Measurements from ENCODE around the gene ZNF804A.

ZNF804A gene

GRCh38 chr2:184727813-184728212 is 129.5 kb downstream of the ZNF804A start:
- TF ChIP-seq CTCF (conservative IDR thresholded peaks at IDR 0.05; ENCODE audit: low read depth, low read length): no peak
- no peak overlapping the region for H3K4me3 ChIP-seq (ENCODE audit: low read depth, low read length)
- DNase-seq (ENCODE audit: low read depth): no peak

DNA sequence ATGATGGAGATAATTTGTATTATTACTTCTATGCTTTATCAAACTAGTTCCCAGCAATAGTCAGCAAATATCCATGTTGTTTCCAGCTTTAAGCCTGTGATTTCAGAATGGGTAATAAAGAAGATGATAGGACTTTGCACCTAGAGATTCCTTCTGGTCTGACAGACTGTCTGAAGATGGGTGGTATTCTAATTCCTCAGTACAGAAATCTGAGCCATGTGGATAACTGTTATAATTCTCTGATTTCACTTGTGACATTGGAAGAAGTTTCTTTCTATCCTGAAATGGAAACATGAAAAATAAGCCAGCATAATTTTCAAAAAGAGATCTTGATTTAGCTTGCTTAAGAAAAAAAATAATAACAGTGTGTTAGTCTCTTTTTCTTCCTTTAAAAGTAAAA is 130.1 kb downstream of the ZNF804A start:
- TF ChIP-seq CTCF (conservative IDR thresholded peaks at IDR 0.05; ENCODE audit: low read depth, low read length): no peak
- no peak for DNase-seq (ENCODE audit: low read depth)

GRCh38 chr2:184729581-184729980 is 131.3 kb downstream of the ZNF804A start:
- DNase-seq (ENCODE audit: low read depth): no peak
- no peak for TF ChIP-seq CTCF (conservative IDR thresholded peaks at IDR 0.05; ENCODE audit: low read depth, low read length)
- no peak overlapping the region for H3K4me3 ChIP-seq (ENCODE audit: low read depth, low read length)

More for the DNA sequence above, 130.1 kb downstream of the ZNF804A start:
- no peak overlapping the region for H3K4me3 ChIP-seq (ENCODE audit: low read depth, low read length)

GRCh38 chr2:184730288-184730687 is 132.0 kb downstream of the ZNF804A start:
- no peak for TF ChIP-seq CTCF (conservative IDR thresholded peaks at IDR 0.05; ENCODE audit: low read depth, low read length)
- no peak overlapping the region for H3K4me3 ChIP-seq (ENCODE audit: low read depth, low read length)
- DNase-seq (ENCODE audit: low read depth): no peak

- no peak for TF ChIP-seq CTCF (conservative IDR thresholded peaks at IDR 0.05; ENCODE audit: low read depth, low read length)
- DNase-seq (ENCODE audit: low read depth): no peak
- no peak overlapping the region for H3K4me3 ChIP-seq (ENCODE audit: low read depth, low read length)
Measured at GRCh38 chr2:184734338-184734737, 136.0 kb downstream of the ZNF804A start.

DNA sequence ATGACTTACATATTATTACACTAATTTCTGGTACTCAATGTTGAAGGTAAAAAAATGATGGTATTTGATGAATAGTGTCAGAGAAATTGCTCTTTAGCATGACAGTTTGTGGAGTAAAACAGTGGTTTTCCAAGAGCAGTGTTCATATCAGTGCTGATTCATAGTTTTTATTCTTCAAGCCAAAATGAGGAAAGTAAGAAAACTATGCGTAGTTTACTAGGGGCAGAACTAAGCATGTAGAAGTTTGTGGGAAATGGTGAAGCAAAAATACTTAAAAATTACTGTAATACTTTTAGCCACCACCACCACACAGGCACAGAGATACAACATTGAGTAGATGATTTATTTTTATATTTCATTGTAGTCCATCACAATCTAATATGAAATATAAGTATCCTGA is 137.3 kb downstream of the ZNF804A start:
- no peak for TF ChIP-seq CTCF (conservative IDR thresholded peaks at IDR 0.05; ENCODE audit: low read depth, low read length)
- no peak for DNase-seq (ENCODE audit: low read depth)
- no peak overlapping the region for H3K4me3 ChIP-seq (ENCODE audit: low read depth, low read length)

- no peak for DNase-seq (ENCODE audit: low read depth)
- TF ChIP-seq CTCF (conservative IDR thresholded peaks at IDR 0.05; ENCODE audit: low read depth, low read length): no peak
- H3K4me3 ChIP-seq (ENCODE audit: low read depth, low read length): no peak overlapping the region
Measured at GRCh38 chr2:184743096-184743495, 144.8 kb downstream of the ZNF804A start.
